IPS-NIHi7 (cell line): ENCODE results near the gene TMF1.

ENCODE experiments used
- DNase-seq: peaks from one replicate; pipeline ENCODE4 v3.0.0; 2012; ENCODE audit warnings: mixed read lengths; ENCODE audit errors: extremely low spot score

The TMF1 gene

GRCh38 chr3:69080233-69080920, 28.2 kb upstream of the TMF1 start, which contains the start of gene UBA3:
Gene UBA3 (minus strand): TSS chr3:69080365. CDS start chr3:69080353, 12 bp downstream.
- peak; percentile 92 for DNase-seq

GRCh38 chr3:69079269-69080159, 27.4 kb upstream of the TMF1 start:
- DNase-seq = peak; percentile 35

GRCh38 chr3:69072928-69073327, 20.8 kb upstream of the TMF1 start:
- DNase-seq = no peak

- no peak for DNase-seq
Observed at GRCh38 chr3:69066121-69066520, 14.0 kb upstream of the TMF1 start.

- DNase-seq = no peak
Observed at GRCh38 chr3:69065318-69065964, 13.3 kb upstream of the TMF1 start.

GRCh38 chr3:69063636-69064035, 11.5 kb upstream of the TMF1 start:
- DNase-seq = no peak

GRCh38 chr3:69059688-69060087, 7.6 kb upstream of the TMF1 start:
- DNase-seq = no peak

- no peak for DNase-seq
Observed at GRCh38 chr3:69058947-69059224, 6.8 kb upstream of the TMF1 start.

GRCh38 chr3:69058180-69058946, 6.2 kb upstream of the TMF1 start:
- DNase-seq = no peak

GRCh38 chr3:69052472-69052898, 352 bp upstream of the TMF1 start:
- DNase-seq = no peak

GRCh38 chr3:69048990-69049389, 3.1 kb downstream of the TMF1 start:
- DNase-seq = no peak

- no peak for DNase-seq
Observed at GRCh38 chr3:69044608-69045007, 7.5 kb downstream of the TMF1 start.

- DNase-seq = no peak
Observed at GRCh38 chr3:69033470-69033869, 18.7 kb downstream of the TMF1 start.

GRCh38 chr3:69032737-69033136, 19.4 kb downstream of the TMF1 start:
- DNase-seq = no peak

- no peak for DNase-seq
Observed at GRCh38 chr3:69032142-69032541, 20.0 kb downstream of the TMF1 start.

- no peak for DNase-seq
Observed at GRCh38 chr3:69031635-69032034, 20.5 kb downstream of the TMF1 start.

- DNase-seq = no peak
Observed at GRCh38 chr3:69020857-69021256, 31.3 kb downstream of the TMF1 start.

- no peak for DNase-seq
Observed at GRCh38 chr3:69020424-69020823, 31.7 kb downstream of the TMF1 start.

GRCh38 chr3:69016901-69017300, 35.2 kb downstream of the TMF1 start:
- DNase-seq = no peak

GRCh38 chr3:69016102-69016501, 36.0 kb downstream of the TMF1 start:
- no peak for DNase-seq

- DNase-seq = no peak
Observed at GRCh38 chr3:69014022-69014580, 38.0 kb downstream of the TMF1 start.
